Muscle layer of colon (tissue), 2 donors: ENCODE results near the gene TAGLN2.
"Not testable (repeated sequence)": the region's sequence is repeated elsewhere in the genome, so short reads cannot be mapped to it uniquely, and the experiment has no call there.

Experiments used
- H3K27ac ChIP-seq: one replicate; pipeline ENCODE4 v1.7.0; 2013; ENCODE audit warnings: low read depth, mild to moderate bottlenecking, low read length, moderate library complexity
- H3K27me3 ChIP-seq, 2 donors: one replicate each; pipeline ENCODE4 v1.7.0; 2013; ENCODE audit warnings: low read length in 2 of 2, mild to moderate bottlenecking in 2 of 2; ENCODE audit not compliant: insufficient read depth in 2 of 2, control insufficient read depth in 1 of 2
- H3K36me3 ChIP-seq: one replicate; pipeline ENCODE4 v1.7.0; 2013; ENCODE audit warnings: mild to moderate bottlenecking, low read length; ENCODE audit not compliant: insufficient read depth
- H3K4me1 ChIP-seq: one replicate; pipeline ENCODE4 v1.7.0; 2013; ENCODE audit warnings: mild to moderate bottlenecking, low read length; ENCODE audit not compliant: insufficient read depth
- H3K4me3 ChIP-seq, 2 donors: one replicate each; pipeline ENCODE4 v1.7.0; 2013; ENCODE audit warnings: low read length in 2 of 2, low read depth in 1 of 2, mild to moderate bottlenecking in 1 of 2, moderate library complexity in 1 of 2
- H3K9ac ChIP-seq: one replicate; pipeline ENCODE4 v1.7.0; 2013; ENCODE audit warnings: low read length
- H3K9me3 ChIP-seq: one replicate; pipeline ENCODE4 v1.7.0; 2013; ENCODE audit warnings: mild to moderate bottlenecking, low read length
- donor health status: abdominal sarcoma.
- donor health status: Adenocarcinoma of cecum.

Gene TAGLN2

DNA sequence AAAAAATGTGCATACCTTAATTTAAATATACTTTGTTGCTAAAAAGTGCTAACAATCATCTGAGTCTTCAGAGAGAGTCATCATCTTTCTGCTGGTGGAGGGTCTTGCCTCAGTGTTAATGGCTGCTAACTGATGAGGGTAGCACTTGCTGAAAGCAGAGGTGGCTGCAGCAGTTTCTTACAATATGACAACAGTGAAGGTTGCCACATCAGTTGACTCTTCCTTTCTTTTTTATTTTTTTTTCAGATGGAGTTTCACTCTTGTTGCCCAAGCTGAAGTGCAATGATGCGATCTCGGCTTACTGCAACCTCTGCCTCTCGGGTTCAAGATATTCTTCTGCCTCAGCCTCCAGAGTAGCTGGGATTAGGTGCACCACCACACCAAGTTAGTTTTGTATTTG lies 22.8 kb downstream of the TAGLN2 start:
- Histone ChIP-seq H3K4me1 (peaks cover 3% of the 10 kb centered on the region), H3K9me3 (no peaks in the 10 kb centered on the region), H3K4me3 (no peak overlapping the region), H3K36me3 (no peaks in the 10 kb centered on the region), H3K9ac (no peak overlapping the region), H3K27me3 (no peaks in the 10 kb centered on the region), H3K27ac (no peak overlapping the region)

DNA sequence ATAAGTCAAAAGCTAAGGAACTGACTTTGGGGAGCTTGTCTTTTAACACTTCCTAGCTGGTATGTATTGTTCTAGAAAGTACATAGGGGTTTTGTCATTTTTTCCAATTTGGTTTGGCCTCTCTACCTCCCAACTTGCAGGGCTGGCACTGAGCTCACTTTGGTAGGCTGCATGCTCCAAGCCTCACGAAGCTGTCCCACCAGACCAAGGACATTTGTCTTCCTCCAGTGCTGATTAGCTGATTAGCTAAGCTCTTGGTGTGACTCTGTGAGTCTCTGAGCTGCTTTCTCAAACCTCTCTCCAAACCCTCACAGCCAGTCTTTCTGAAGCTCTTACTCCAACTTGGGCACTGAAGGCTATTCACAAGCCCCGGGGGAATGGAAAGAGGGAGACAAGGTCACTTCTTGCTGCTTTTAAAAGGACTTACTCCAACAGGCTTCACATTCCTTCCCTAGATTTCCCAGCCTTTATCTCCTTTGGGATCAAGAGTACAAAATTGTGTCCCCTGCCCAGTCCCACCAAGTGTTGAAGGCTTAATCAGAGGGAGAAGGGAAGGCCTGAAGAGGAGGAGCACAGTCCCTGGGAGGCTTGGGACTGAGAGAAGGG lies 24.4 kb downstream of the TAGLN2 start:
- H3K9me3 ChIP-seq: no peaks in the 10 kb centered on the region
- no peaks in the 10 kb centered on the region for H3K36me3 ChIP-seq
- no peaks in the 10 kb centered on the region for H3K27me3 ChIP-seq
- no peak overlapping the region for H3K4me3 ChIP-seq
- H3K9ac ChIP-seq: no peak overlapping the region
- H3K27ac ChIP-seq: no peak overlapping the region
- peaks cover 3% of the 10 kb centered on the region for H3K4me1 ChIP-seq

DNA sequence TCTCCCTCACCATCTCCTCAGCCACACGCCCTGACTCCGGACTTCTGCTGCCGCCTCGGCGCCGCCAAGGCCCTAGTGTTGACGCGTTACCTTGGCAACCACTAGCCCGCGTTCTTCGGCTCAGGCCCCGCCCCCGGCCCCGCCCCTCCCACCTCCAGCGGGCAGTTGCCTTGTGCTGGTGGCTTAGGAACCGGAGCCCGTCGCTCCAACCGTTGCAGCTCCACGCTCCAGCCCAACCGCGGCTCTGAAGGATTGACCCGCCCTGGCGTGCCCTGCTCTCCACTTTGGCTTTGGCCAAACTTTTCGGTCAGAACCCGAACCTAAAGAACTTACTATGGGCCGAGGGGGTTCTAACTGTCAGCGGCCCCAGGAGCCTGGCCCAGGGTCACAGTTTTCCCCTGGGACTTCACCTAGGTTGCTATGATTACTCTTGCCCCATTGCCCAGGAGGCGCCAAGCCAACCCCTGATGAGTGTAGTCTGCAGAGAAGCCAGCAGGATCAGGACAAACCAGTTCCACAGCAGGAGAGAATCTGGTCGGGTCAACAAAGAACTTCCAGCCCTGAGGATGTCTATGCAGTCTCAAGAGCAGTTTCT lies 25.1 kb downstream of the TAGLN2 start, which contains the start of gene CFAP45:
Gene CFAP45, minus strand, starts transcription at position 80 of the 595 bp plus-strand sequence. Its CDS starts 67 bp downstream, at position 13.
- H3K27ac ChIP-seq: no peak within 1 kb of the TSS
- no peaks in the 10 kb centered on the region for H3K36me3 ChIP-seq
- H3K4me1 ChIP-seq: peaks cover 3% of the 10 kb centered on the region
- no peak within 1 kb of the TSS for H3K9ac ChIP-seq
- no peaks in the 10 kb centered on the region for H3K9me3 ChIP-seq
- H3K27me3 ChIP-seq: no peaks in the 10 kb centered on the region
- no peak within 1 kb of the TSS for H3K4me3 ChIP-seq

DNA sequence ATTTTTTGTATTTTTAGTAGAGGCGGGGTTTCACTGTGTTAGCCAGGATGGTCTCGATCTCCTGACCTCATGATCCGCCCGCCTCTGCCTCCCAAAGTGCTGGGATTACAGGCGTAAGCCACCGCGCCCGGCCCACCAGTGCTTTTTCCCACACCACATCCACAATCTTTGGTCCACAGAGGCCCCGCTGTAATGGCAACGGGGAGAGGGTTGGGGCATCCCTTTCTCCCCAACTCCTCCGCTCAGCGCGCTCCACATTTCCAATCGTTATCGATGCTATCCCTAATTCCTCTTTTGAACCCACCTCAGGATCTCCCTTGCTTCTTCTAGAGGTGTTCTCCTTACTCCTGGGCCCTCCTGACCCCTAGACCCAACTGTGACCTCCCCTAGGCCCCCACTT lies 25.7 kb downstream of the TAGLN2 start:
- not testable (repeated sequence) for H3K9me3 ChIP-seq, H3K4me3 ChIP-seq, H3K9ac ChIP-seq, H3K36me3 ChIP-seq, H3K4me1 ChIP-seq, H3K27me3 ChIP-seq, H3K27ac ChIP-seq

DNA sequence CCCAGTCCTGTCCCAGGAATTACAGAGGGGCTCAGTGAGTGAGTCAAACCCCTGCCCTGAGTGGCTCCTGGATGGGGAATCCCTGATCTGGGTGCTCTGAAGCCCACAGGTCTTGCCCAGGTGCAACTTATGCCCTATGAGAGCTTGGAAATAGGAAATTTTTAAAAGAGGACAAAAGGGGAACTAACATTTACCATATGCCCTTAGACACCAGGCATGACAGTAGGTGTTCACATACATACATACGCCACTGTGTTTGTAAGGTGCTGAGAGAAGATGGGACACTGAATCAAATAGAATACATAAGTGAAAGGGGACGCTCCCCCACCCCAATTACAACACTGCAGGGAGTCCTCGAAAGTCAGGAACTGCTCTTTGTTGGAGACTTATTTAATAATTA lies 26.8 kb downstream of the TAGLN2 start:
- Histone ChIP-seq H3K9me3 (no peaks in the 10 kb centered on the region), H3K4me3 (no peak overlapping the region), H3K27me3 (no peaks in the 10 kb centered on the region), H3K36me3 (no peaks in the 10 kb centered on the region), H3K27ac (no peak overlapping the region), H3K9ac (no peak overlapping the region), H3K4me1 (peaks cover 3% of the 10 kb centered on the region)

DNA sequence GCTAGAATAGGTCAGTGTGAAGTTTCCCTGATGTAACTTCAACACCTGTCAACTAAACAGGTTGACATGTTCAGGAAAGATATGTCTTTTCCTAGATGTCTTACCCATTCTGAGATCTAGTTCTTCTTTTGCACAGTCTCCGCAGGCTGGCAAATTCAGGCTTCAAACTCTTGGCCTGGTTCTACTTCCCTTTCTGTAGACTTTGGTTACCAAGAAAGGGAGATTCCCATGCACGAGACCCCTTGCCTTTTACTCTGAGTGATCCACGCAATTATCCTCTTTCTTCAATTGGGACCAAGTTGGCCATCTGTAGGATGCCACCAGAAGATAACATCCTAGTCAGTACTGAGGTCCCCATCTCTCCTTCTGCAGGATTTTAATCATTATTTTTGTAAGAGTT lies 27.3 kb downstream of the TAGLN2 start:
- Histone ChIP-seq H3K9ac (no peak overlapping the region), H3K4me3 (no peak overlapping the region), H3K9me3 (no peaks in the 10 kb centered on the region), H3K27me3 (no peaks in the 10 kb centered on the region), H3K27ac (no peak overlapping the region), H3K4me1 (peaks cover 3% of the 10 kb centered on the region), H3K36me3 (no peaks in the 10 kb centered on the region)

DNA sequence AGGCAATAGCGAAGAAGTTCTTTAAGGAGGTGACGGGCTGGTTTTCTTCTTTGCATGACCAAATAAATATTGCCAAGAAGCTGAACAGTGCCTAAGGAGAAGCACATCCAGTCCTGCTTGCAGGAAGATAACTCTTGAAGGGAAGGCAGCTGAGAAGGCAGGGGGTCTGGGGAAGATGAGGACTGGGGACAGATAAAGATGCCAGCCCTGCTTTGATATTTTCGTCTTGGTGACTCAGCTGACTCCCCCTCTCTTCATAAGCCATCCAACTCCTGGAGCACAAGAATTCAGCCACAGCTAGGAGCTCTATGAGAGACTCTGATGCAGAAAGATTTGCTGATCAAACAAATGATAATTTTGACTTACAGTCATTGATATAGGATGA lies 28.8 kb downstream of the TAGLN2 start:
- peaks cover 3% of the 10 kb centered on the region for H3K4me1 ChIP-seq
- H3K27me3 ChIP-seq: no peaks in the 10 kb centered on the region
- no peaks in the 10 kb centered on the region for H3K9me3 ChIP-seq
- H3K36me3 ChIP-seq: no peaks in the 10 kb centered on the region
- H3K9ac ChIP-seq: no peak overlapping the region
- H3K27ac ChIP-seq: no peak overlapping the region
- no peak overlapping the region for H3K4me3 ChIP-seq

DNA sequence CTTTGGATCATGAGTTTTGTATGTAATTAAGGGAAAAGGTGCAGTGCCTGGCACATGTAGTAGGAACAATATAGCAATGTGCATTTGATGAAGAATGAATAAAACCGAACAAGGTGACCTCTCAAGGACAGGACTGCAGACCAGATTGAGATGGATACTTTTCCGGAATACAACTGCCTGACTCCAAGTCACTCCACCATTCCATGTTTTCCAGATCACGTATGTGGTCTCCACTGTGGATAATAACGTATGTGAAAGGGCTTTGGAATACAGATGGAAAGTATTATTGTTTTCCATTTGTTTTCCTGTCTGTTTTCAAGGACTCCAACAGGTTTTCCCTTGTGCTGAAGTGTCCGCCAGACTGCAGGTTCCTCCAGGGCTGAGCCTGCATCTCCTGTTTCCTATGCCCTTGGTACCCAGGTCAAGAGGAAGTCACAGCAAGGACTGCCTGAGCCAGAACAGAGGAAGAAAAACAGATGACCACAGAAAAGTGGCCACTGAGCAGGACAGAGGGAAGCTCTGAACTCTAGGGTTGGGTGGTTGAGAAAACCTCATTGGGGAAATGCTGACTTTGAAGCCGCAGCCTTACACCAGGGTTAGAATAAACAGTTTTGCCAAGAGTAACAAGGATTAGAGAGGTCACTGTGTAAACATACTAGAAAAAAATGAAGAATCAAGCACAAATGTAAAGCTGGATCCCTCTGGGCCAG lies 29.3 kb downstream of the TAGLN2 start:
- Histone ChIP-seq H3K27ac (no peak overlapping the region), H3K4me1 (peaks cover 3% of the 10 kb centered on the region), H3K9me3 (no peaks in the 10 kb centered on the region), H3K4me3 (no peak overlapping the region), H3K27me3 (no peaks in the 10 kb centered on the region), H3K36me3 (no peaks in the 10 kb centered on the region), H3K9ac (no peak overlapping the region)

DNA sequence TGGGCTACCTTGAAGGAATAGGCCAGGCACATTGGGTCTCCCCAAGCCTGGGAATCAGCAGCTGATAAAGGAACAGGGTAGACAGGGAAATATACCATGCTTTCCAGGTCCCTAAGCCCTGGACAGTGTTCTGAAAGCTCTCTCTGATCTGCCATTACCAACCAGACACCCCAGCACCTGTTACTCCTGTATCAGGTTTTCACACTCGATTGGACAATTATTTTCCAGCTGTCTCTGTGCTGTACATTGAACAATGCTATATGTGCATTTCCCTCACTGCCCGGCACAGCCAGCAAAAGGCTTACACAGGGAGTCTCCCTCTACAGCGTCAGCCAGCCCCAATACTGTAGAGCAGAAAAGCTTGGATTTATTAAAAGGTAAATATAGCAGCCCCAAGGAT lies 30.0 kb downstream of the TAGLN2 start:
- H3K27ac ChIP-seq: no peak overlapping the region
- no peaks in the 10 kb centered on the region for H3K9me3 ChIP-seq
- H3K4me3 ChIP-seq: no peak overlapping the region
- H3K36me3 ChIP-seq: no peaks in the 10 kb centered on the region
- peaks cover 4% of the 10 kb centered on the region for H3K4me1 ChIP-seq
- no peak overlapping the region for H3K9ac ChIP-seq
- H3K27me3 ChIP-seq: no peaks in the 10 kb centered on the region

DNA sequence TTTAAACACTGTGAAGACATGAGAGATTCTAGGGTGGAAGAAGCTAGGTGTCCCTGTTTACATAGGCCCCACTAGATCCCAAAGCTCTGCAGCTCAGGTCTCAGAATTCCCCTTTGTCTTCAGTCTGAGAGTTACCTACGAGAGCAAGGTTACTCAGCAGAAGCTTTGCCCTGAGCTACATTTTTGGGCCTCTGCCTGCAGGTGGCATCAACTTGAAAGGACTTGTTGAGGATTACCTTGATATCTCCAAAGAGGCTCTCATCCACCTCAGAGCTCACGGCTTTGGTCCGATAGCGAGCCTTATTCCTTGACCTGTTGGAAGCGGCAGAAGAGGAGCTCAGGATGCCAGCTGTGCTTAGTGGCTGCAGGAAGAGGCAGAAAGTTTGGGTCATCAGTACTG lies 32.4 kb downstream of the TAGLN2 start:
- H3K4me1 ChIP-seq: peaks cover 9% of the 10 kb centered on the region
- no peak overlapping the region for H3K9ac ChIP-seq
- H3K4me3 ChIP-seq: no peak overlapping the region
- no peaks in the 10 kb centered on the region for H3K27me3 ChIP-seq
- H3K27ac ChIP-seq: no peak overlapping the region
- H3K9me3 ChIP-seq: no peaks in the 10 kb centered on the region
- H3K36me3 ChIP-seq: no peaks in the 10 kb centered on the region

DNA sequence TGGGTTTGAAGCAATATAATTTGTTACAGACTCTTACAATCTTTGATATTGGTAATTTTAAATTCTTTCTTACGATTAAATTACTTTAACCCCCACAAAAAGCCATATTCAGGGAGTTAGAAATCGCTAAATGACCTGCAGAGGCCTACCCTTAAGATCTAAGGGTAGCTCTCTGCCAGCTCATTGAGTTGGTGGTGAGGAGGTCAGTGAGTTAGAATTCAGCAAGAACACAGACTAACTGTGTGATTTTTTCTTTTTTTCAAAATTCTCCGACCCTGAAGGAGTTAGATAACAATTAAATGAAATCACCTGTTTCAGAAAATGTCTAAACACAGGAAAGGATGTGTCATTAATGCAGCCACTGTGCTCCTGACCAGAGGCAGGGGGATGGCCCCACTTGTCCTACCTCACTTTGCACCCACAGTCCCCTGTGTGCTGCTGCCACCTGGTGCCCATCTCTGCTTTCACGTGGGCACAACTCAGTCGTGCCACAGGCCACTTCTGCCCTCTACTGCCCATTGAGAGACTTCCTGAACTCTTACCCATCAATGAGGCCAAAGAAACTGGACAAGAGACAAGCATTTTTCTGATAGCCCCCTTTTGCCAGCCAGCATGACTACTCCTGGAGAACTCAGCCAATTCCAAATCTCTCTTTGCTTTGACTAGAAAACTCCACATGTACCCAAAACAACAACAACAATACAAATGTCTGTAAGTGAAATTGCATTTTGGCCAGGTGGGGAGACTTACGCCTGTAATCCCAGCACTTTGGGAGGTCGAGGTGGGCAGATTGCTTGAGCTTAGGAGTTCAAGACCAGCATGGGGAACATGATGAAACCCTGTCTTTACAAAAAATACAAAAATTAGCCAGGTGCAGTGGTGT lies 33.8 kb downstream of the TAGLN2 start:
- Histone ChIP-seq H3K27me3 (no peaks in the 10 kb centered on the region), H3K4me3 (no peak overlapping the region), H3K4me1 (peaks cover 9% of the 10 kb centered on the region), H3K36me3 (no peaks in the 10 kb centered on the region), H3K9ac (no peak overlapping the region), H3K9me3 (no peaks in the 10 kb centered on the region), H3K27ac (no peak overlapping the region)
